PC-3 (cell line): ENCODE measurements around the gene APBA2. TPM values are rescaled to one million over a fixed set of nuclear protein-coding genes. Genes with fewer than 3 reads are reported as not detected.

ENCODE experiments used
- ATAC-seq: fragments of 200-7000 bp; cut with Tn5 transposase; 2 replicates; pipeline ENCODE4 v1.9.1; 2020; ENCODE audit warnings: mild to moderate bottlenecking, moderate library complexity
- BruUV-seq: library from RNA; stranded (reverse); fragments of 400-500 nt; replicated peaks from 2 replicates; lab custom pipeline; 2021; lab: Mats Ljungman, UMichigan
- CTCF ChIA-PET: fragments of 300-600 bp; sonication (Branson Sonifier 250); formaldehyde crosslinking; loops from one replicate; lab custom pipeline; 2022; ENCODE audit warnings: antibody characterized with exemption; lab: Charles Lee
- POLR2A ChIA-PET: fragments of 300-600 bp; sonication (Branson Sonifier 250); formaldehyde crosslinking; loops from one replicate; lab custom pipeline; 2022; ENCODE audit warnings: antibody characterized with exemption; ENCODE audit not compliant: unreplicated experiment; lab: Charles Lee
- DNase-seq: peaks from one replicate; pipeline ENCODE4 v3.0.0-alpha.2; 2015
- H2AFZ ChIP-seq: fragments of 300-600 bp; sonication (generic); 2 replicates; pipeline ENCODE4 v1.6.0; 2016; ENCODE audit warnings: antibody characterized with exemption, low read length
- H3F3A ChIP-seq: fragments of 300-600 bp; sonication (generic); one replicate; pipeline ENCODE4 v1.6.0; 2017; ENCODE audit warnings: antibody characterized with exemption, low read length, control low read depth, mild to moderate bottlenecking; ENCODE audit not compliant: unreplicated experiment
- H3K27ac ChIP-seq: fragments of 300-600 bp; sonication (generic); 2 replicates; pipeline ENCODE4 v1.5.1; 2016; ENCODE audit warnings: mild to moderate bottlenecking, low read length
- H3K27me3 ChIP-seq: fragments of 300-600 bp; sonication (generic); 2 replicates; pipeline ENCODE4 v1.6.1; 2016; ENCODE audit warnings: low read length, mixed read lengths
- H3K36me3 ChIP-seq: fragments of 300-600 bp; sonication (generic); 2 replicates; pipeline ENCODE4 v1.6.1; 2016; ENCODE audit warnings: low read depth, mixed run types, low read length, mixed read lengths
- H3K4me1 ChIP-seq: fragments of 300-600 bp; sonication (generic); 2 replicates; pipeline ENCODE4 v1.5.1; 2016; ENCODE audit warnings: low read length; ENCODE audit not compliant: insufficient read depth
- H3K4me2 ChIP-seq: fragments of 300-600 bp; sonication (generic); 2 replicates; pipeline ENCODE4 v1.6.0; 2016; ENCODE audit warnings: low read length
- H3K4me3 ChIP-seq: fragments of 300-600 bp; sonication (generic); 2 replicates; pipeline ENCODE4 v1.5.1; 2016; ENCODE audit warnings: mild to moderate bottlenecking, low read length, mixed read lengths
- H3K79me2 ChIP-seq: fragments of 300-600 bp; sonication (generic); 2 replicates; pipeline ENCODE4 v1.6.1; 2017; ENCODE audit warnings: low read length, mixed read lengths
- H3K9ac ChIP-seq: fragments of 300-600 bp; sonication (generic); 2 replicates; pipeline ENCODE4 v1.6.0; 2016; ENCODE audit warnings: mild to moderate bottlenecking, low read length
- H3K9me2 ChIP-seq: fragments of 300-600 bp; sonication (generic); replicated peaks from 2 replicates; pipeline ENCODE4 v1.6.1; 2016; ENCODE audit warnings: mixed run types, low read length, mixed read lengths
- H3K9me3 ChIP-seq: fragments of 300-600 bp; sonication (generic); 2 replicates; pipeline ENCODE4 v1.6.1; 2016; ENCODE audit warnings: low read length, mixed read lengths
- H4K20me1 ChIP-seq: fragments of 300-600 bp; sonication (generic); 2 replicates; pipeline ENCODE4 v1.6.1; 2016; ENCODE audit warnings: low read length, mixed read lengths
- CTCF ChIP-seq: fragments of 300-600 bp; sonication (generic); conservative IDR thresholded peaks from 2 replicates; pipeline ENCODE4 v1.5.1; 2017; ENCODE audit warnings: antibody characterized with exemption, low read depth, mild to moderate bottlenecking, low read length
- EZH2 ChIP-seq: fragments of 300-600 bp; sonication (generic); IDR thresholded peaks from one replicate; pipeline ENCODE4 v1.6.1; 2017; ENCODE audit warnings: antibody characterized with exemption, mild to moderate bottlenecking, low read length; ENCODE audit not compliant: unreplicated experiment
- EZH2phosphoT487 ChIP-seq: fragments of 300-600 bp; sonication (generic); IDR thresholded peaks from 2 replicates; pipeline ENCODE4 v1.6.1; 2018; ENCODE audit warnings: mild to moderate bottlenecking, antibody characterized with exemption, low read length, borderline replicate concordance
- intact Hi-C: fragments of 100-400 bp; cut with micrococcal nuclease; formaldehyde crosslinking; loops from 2 replicates; pipeline ENCODE4 v1.9.0; 2023
- total RNA-seq: library from RNA; depleted of rRNA; stranded (reverse); fragments of >200 nt; gene quantifications from 2 replicates; pipeline ENCODE4 v1.2.3, GENCODE V29; 2014

Gene APBA2
- total RNA-seq, 1 experiment from 2014 or later = 61.7 TPM

GRCh38 chr15:28993051-28993719, 107.4 kb downstream of the APBA2 start:
- Histone ChIP-seq H3F3A (no peaks in the 10 kb centered on the region), H3K36me3 (no peaks in the 10 kb centered on the region; the same call in 1 of the 2 replicates), H3K27ac (no peak overlapping the region), H3K9me3 (no peaks in the 10 kb centered on the region), H3K27me3 (no peaks in the 10 kb centered on the region), H3K4me2 (no peak overlapping the region), H2AFZ (no peak overlapping the region), H3K9ac (no peak overlapping the region), H3K9me2 (no peaks in the 10 kb centered on the region), H4K20me1 (no peaks in the 10 kb centered on the region), H3K4me1 (no peaks in the 10 kb centered on the region), H3K79me2 (no peaks in the 10 kb centered on the region), H3K4me3 (no peak overlapping the region)
- ATAC-seq (no peak), DNase-seq (no peak)
- BruUV-seq = no TSS peak
- TF ChIP-seq EZH2phosphoT487 = no peak
- no peak for TF ChIP-seq CTCF
- TF ChIP-seq EZH2 = no peak
- POLR2A ChIA-PET = no interaction called here
- CTCF ChIA-PET = no interaction called here
- intact Hi-C loops = no loop called here

GRCh38 chr15:28993720-28994053, 107.9 kb downstream of the APBA2 start:
- Histone ChIP-seq H3K9me2 (no peaks in the 10 kb centered on the region), H3K4me1 (no peaks in the 10 kb centered on the region), H4K20me1 (no peaks in the 10 kb centered on the region), H3K79me2 (no peaks in the 10 kb centered on the region), H3K27me3 (no peaks in the 10 kb centered on the region), H3K4me2 (no peak overlapping the region), H3K9me3 (no peaks in the 10 kb centered on the region), H3K4me3 (no peak overlapping the region), H2AFZ (no peak overlapping the region), H3K36me3 (no peaks in the 10 kb centered on the region; the same call in 1 of the 2 replicates), H3K9ac (no peak overlapping the region), H3K27ac (no peak overlapping the region), H3F3A (no peaks in the 10 kb centered on the region)
- BruUV-seq = no TSS peak
- CTCF ChIA-PET = no interaction called here
- intact Hi-C loops = no loop called here
- POLR2A ChIA-PET = no interaction called here
- no peak for DNase-seq
- no peak for TF ChIP-seq EZH2
- no peak for TF ChIP-seq EZH2phosphoT487
- no peak for TF ChIP-seq CTCF
- ATAC-seq = no peak

- Histone ChIP-seq H3F3A (no peaks in the 10 kb centered on the region), H3K79me2 (no peaks in the 10 kb centered on the region), H3K9ac (no peak overlapping the region), H3K9me3 (no peaks in the 10 kb centered on the region), H3K27ac (no peak overlapping the region), H3K36me3 (no peaks in the 10 kb centered on the region; the same call in 1 of the 2 replicates), H3K4me3 (no peak overlapping the region), H2AFZ (no peak overlapping the region), H3K4me2 (no peak overlapping the region), H3K4me1 (no peaks in the 10 kb centered on the region), H3K9me2 (no peaks in the 10 kb centered on the region), H3K27me3 (no peaks in the 10 kb centered on the region), H4K20me1 (no peaks in the 10 kb centered on the region)
- BruUV-seq = no TSS peak
- intact Hi-C loops = no loop called here
- DNase-seq (no peak), ATAC-seq (no peak)
- CTCF ChIA-PET = no interaction called here
- no peak for TF ChIP-seq EZH2
- no peak for TF ChIP-seq CTCF
- no peak for TF ChIP-seq EZH2phosphoT487
- POLR2A ChIA-PET = no interaction called here
These were observed 108.5 kb downstream of the APBA2 start for GRCh38 chr15:28994142-28994830.
